Natural killer cell (primary cell): Measurements from ENCODE around the gene GALNT11. TPM values are rescaled to one million over a fixed set of nuclear protein-coding genes. Genes with fewer than 3 reads are reported as not detected.

ENCODE experiments used
- ATAC-seq, 3 donors: fragments of 150-1000 bp in 2 of 3; fragments of 200-7000 bp in 1 of 3; cut with Tn5 transposase; 1 replicate in 1 of 3; 2 replicates in 2 of 3; pipeline ENCODE4 v1.10.0; 2021; ENCODE audit warnings: mild to moderate bottlenecking in 2 of 3, moderate library complexity in 2 of 3
- DNase-seq, 2 donors: peaks; one replicate each; pipeline versions ENCODE4 v3.0.0 to v3.0.0-alpha.2; 2013 to 2021; ENCODE audit warnings: mixed read lengths in 1 of 2
- H3K27ac ChIP-seq: one replicate; pipeline ENCODE4 v1.5.1; 2013; ENCODE audit warnings: mild to moderate bottlenecking, low read length
- H3K27me3 ChIP-seq: one replicate; pipeline ENCODE4 v1.6.1; 2013; ENCODE audit warnings: low read length; ENCODE audit not compliant: control insufficient read depth, insufficient read depth
- H3K36me3 ChIP-seq: one replicate; pipeline ENCODE4 v1.6.1; 2013; ENCODE audit warnings: low read length; ENCODE audit not compliant: control insufficient read depth, insufficient read depth
- H3K4me1 ChIP-seq: one replicate; pipeline ENCODE4 v1.6.1; 2013; ENCODE audit warnings: low read length; ENCODE audit not compliant: control insufficient read depth, insufficient read depth
- H3K4me3 ChIP-seq: one replicate; pipeline ENCODE4 v1.5.1; 2013; ENCODE audit warnings: low read length
- H3K9me3 ChIP-seq: one replicate; pipeline ENCODE4 v1.6.1; 2013; ENCODE audit warnings: low read length; ENCODE audit not compliant: control insufficient read depth, insufficient read depth
- H3K27ac Mint-ChIP-seq, 2 donors: one replicate each; pipeline ENCODE4 v1.8.0; 2022; ENCODE audit warnings: mild to moderate bottlenecking in 2 of 2, mixed read lengths in 2 of 2, moderate library complexity in 1 of 2
- H3K27me3 Mint-ChIP-seq, 2 donors: one replicate each; pipeline ENCODE4 v1.8.0; 2022; ENCODE audit warnings: low read depth in 2 of 2, mixed read lengths in 2 of 2
- H3K36me3 Mint-ChIP-seq: one replicate; pipeline ENCODE4 v1.8.0; 2022; ENCODE audit warnings: mixed read lengths
- H3K4me1 Mint-ChIP-seq, 2 donors: one replicate each; pipeline ENCODE4 v1.8.0; 2022; ENCODE audit warnings: mixed read lengths in 2 of 2
- H3K4me3 Mint-ChIP-seq: one replicate; pipeline ENCODE4 v1.8.0; 2022; ENCODE audit warnings: mild to moderate bottlenecking, moderate library complexity, mixed read lengths
- H3K9me3 Mint-ChIP-seq, 2 donors: one replicate each; pipeline ENCODE4 v1.8.0; 2022; ENCODE audit warnings: mixed read lengths in 2 of 2
- WGBS: methylation state at CpG from one replicate; pipeline ENCODE4 v1.1.7; 2013; ENCODE audit warnings: missing lambda C conversion rate; ENCODE audit not compliant: insufficient coverage; 5-methylcytosine and 5-hydroxymethylcytosine counted together
- intact Hi-C: fragments of 100-400 bp; cut with micrococcal nuclease; formaldehyde crosslinking; loops from one replicate; pipeline ENCODE4 v1.14.2; 2022
- total RNA-seq, 4 donors: library from RNA; stranded (reverse); fragments of 120-200 nt in 1 of 4; gene quantifications; one replicate each; pipeline versions ENCODE4 v1.2.3 to v1.2.4, GENCODE V29; 2013 to 2022
- TF ChIP-seq, protein P1 (sequence below): fragments of 200-600 bp; IDR thresholded peaks from one replicate; pipeline ENCODE4 v1.8.0; 2022; ENCODE audit warnings: antibody characterized with exemption

The GALNT11 gene
- total RNA-seq, 3 donors from 2014 or later (not counting 1 experiment from before 2014, with no cell fraction given), result 31.7 to 50.2 (median 44.0) TPM

DNA sequence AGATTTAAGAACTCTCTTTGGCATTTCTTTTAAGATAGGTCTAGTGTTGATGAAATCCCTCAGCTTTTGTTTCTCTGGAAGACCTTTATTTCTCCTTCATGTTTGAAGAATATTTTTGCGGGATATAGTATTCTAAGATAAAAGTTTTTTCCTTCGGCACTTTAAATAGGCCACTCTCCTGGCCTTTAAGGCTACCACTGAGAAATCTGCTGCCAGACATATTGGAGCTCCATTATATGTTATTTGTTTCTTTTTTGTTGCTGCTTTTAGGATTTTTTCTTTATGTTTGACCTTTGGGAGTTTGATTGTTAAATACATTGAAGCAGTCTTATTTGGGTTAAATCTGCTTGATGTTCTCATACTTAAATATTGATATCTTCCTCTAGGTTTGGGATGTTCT is 22.6 kb downstream of the GALNT11 start:
- no peaks in the 10 kb centered on the region for H3K4me1 ChIP-seq
- ATAC-seq (no peak), DNase-seq (no peak)
- no peak overlapping the region for H3K4me3 ChIP-seq
- no peak overlapping the region for H3K27ac ChIP-seq
- peaks cover 6 to 10% of the 10 kb centered on the region in 2 donors for H3K9me3 Mint-ChIP-seq
- H3K9me3 ChIP-seq, result peaks cover 8% of the 10 kb centered on the region
- intact Hi-C loops, result no loop called here
- 100% methylated on average over 2 of the region's 2 CpGs for WGBS
- no peaks in the 10 kb centered on the region for H3K36me3 ChIP-seq
- H3K4me3 Mint-ChIP-seq, result no peak overlapping the region
- peaks cover 24% of the 10 kb centered on the region for H3K36me3 Mint-ChIP-seq
- H3K4me1 Mint-ChIP-seq, result peaks cover 48 to 49% of the 10 kb centered on the region in 2 donors
- no peaks in the 10 kb centered on the region for H3K27me3 ChIP-seq
- no peaks in the 10 kb centered on the region for H3K27me3 Mint-ChIP-seq
- TF ChIP-seq, protein P1, sequence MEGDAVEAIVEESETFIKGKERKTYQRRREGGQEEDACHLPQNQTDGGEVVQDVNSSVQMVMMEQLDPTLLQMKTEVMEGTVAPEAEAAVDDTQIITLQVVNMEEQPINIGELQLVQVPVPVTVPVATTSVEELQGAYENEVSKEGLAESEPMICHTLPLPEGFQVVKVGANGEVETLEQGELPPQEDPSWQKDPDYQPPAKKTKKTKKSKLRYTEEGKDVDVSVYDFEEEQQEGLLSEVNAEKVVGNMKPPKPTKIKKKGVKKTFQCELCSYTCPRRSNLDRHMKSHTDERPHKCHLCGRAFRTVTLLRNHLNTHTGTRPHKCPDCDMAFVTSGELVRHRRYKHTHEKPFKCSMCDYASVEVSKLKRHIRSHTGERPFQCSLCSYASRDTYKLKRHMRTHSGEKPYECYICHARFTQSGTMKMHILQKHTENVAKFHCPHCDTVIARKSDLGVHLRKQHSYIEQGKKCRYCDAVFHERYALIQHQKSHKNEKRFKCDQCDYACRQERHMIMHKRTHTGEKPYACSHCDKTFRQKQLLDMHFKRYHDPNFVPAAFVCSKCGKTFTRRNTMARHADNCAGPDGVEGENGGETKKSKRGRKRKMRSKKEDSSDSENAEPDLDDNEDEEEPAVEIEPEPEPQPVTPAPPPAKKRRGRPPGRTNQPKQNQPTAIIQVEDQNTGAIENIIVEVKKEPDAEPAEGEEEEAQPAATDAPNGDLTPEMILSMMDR, result no peak
- no peak overlapping the region for H3K27ac Mint-ChIP-seq

DNA sequence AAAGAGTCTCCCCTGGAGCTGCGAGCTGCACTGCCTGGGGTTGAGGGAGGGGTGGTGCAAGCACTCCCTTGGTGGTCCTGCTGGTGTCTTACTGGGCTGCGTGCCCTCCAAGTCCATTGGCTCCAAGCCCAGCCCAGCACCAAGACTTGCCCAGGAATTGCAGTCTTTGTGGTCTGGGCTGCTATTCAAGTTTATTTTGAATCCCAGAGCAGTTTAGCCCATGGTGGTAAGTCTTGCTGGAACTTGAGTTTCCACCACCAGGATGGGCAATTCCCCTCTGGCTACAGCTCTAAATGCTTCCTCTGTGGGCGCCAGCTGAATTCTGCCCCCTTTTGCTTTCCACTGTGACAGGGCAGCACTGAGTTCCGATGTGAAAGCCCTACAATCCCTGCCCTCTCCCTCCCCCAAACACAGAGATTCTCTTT is 25.1 kb downstream of the GALNT11 start:
- Mint-ChIP-seq H3K4me1 (peaks cover 43 to 53% of the 10 kb centered on the region in 2 donors), H3K36me3 (peaks cover 13% of the 10 kb centered on the region), H3K4me3 (no peak overlapping the region), H3K27ac (no peak overlapping the region), H3K27me3 (no peaks in the 10 kb centered on the region), H3K9me3 (peaks cover 6 to 9% of the 10 kb centered on the region in 2 donors)
- Histone ChIP-seq H3K4me1 (no peaks in the 10 kb centered on the region), H3K27me3 (no peaks in the 10 kb centered on the region), H3K36me3 (no peaks in the 10 kb centered on the region), H3K9me3 (no peaks in the 10 kb centered on the region), H3K4me3 (no peak overlapping the region), H3K27ac (no peak overlapping the region)
- intact Hi-C loops, result no loop called here
- ATAC-seq (no peak), DNase-seq (no peak)
- 98% methylated on average over 4 of the region's 4 CpGs for WGBS
- TF ChIP-seq, protein P1, result no peak

DNA sequence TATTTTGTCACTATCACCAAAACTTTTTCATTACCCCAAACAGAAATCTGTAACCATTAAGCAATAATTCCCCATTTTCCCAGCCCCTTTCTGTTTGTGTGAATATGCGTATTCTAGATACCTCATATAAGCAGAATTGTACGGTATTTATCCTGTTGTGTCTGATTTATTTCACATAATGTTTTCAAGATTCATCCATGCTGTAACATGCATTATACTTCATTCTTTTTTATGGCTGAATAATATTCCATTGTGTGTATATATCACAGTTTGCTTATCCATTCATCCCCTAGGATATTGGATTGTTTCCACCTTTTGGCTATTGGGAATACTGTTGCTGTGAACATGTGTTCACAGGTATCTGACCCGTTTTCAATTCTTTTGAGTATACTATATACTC is 26.5 kb downstream of the GALNT11 start:
- H3K27me3 ChIP-seq, result no peaks in the 10 kb centered on the region
- Mint-ChIP-seq H3K27me3 (no peaks in the 10 kb centered on the region), H3K27ac (no peak overlapping the region), H3K9me3 (no peaks in the 10 kb centered on the region), H3K36me3 (no peaks in the 10 kb centered on the region), H3K4me3 (no peak overlapping the region), H3K4me1 (peaks cover 31 to 39% of the 10 kb centered on the region in 2 donors)
- intact Hi-C loops, result no loop called here
- no peak overlapping the region for H3K4me3 ChIP-seq
- ATAC-seq (no peak), DNase-seq (no peak)
- no peaks in the 10 kb centered on the region for H3K9me3 ChIP-seq
- H3K27ac ChIP-seq, result no peak overlapping the region
- no CpG with 5 or more reads among the region's 3 CpGs for WGBS
- no peaks in the 10 kb centered on the region for H3K36me3 ChIP-seq
- H3K4me1 ChIP-seq, result no peaks in the 10 kb centered on the region
- TF ChIP-seq, protein P1, result no peak

DNA sequence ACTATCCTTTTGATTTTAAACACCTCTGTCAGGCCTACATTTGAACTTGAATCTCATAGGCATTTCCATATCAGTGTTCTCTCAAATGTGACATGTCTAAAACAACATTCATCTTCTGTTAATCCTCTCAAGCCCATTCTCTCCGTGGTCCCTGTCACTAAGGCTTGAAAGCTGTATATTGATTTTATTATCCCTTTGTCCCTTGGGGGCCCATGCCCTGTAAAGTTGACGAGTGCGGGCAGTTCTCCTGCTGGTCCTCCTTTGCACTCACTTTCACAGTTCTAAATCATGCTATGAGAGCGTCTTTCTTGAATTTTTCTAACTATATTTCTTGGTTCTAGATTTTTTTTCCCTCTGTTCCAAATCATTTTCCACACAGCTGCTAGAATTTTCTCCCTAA is 27.3 kb downstream of the GALNT11 start:
- H3K27ac Mint-ChIP-seq, result peak overlapping the region in 1 of 2 donors; percentile 0
- peaks cover 31 to 39% of the 10 kb centered on the region in 2 donors for H3K4me1 Mint-ChIP-seq
- Histone ChIP-seq H3K27me3 (no peaks in the 10 kb centered on the region), H3K36me3 (no peaks in the 10 kb centered on the region), H3K27ac (no peak overlapping the region), H3K9me3 (no peaks in the 10 kb centered on the region), H3K4me1 (no peaks in the 10 kb centered on the region), H3K4me3 (no peak overlapping the region)
- H3K4me3 Mint-ChIP-seq, result no peak overlapping the region
- H3K9me3 Mint-ChIP-seq, result no peaks in the 10 kb centered on the region
- TF ChIP-seq, protein P1, result no peak
- H3K36me3 Mint-ChIP-seq, result no peaks in the 10 kb centered on the region
- intact Hi-C loops, result no loop called here
- no peaks in the 10 kb centered on the region for H3K27me3 Mint-ChIP-seq
- 92% methylated on average over 4 of the region's 4 CpGs for WGBS
- no peak for DNase-seq
- ATAC-seq, result no peak
